CD4-positive, alpha-beta T cell treated with Interleukin-12 subunit alpha and Interleukin-12 subunit beta, for 1 hour (primary cell): Measurements from ENCODE around the gene KXD1.

Experiments
- DNase-seq: peaks from one replicate; pipeline ENCODE4 v3.0.0-alpha.2; 2020

KXD1 gene

DNA sequence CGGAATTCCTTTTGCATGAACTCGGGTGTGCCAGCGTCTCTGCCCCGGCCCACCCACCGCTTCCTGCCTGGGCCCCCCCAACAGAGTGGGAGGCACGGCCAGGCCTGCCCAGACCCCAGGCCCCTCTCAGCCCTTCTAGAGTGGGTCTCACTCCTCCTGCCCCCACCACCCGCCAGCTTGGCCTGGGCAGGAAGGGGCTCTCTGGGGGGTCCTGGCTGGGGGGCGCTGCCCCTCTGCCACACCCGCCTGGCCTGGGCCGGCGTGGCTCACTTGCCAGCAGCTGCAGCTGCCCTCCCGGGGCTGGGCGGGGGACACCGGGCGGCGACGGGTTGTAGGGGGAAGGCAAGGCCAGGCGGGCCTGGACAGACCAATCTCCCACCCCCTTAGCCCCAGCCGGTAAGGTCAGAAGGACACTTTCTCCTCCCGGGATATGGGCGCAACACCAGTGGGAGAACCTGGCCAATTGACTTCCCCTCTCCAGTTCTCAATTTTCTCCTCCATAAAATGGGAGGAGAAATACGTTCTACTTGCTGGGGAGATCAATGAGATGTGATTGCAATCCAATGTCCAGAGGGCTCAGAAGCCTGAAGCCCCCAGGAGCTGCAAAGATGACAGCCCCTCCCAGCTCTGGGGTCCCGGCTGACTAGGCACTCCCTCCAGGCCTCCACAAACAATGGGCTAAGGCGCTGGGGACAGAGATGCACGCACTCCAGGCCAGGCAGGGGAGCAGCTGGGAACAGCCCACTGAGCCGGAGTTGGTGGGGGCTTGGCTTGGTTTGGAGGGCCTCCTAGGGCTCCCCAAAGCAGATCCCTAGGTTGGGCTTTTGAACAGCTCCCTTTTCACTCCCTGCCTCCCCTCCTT, 46.5 kb downstream of the KXD1 start:
- DNase-seq = no peak

DNA sequence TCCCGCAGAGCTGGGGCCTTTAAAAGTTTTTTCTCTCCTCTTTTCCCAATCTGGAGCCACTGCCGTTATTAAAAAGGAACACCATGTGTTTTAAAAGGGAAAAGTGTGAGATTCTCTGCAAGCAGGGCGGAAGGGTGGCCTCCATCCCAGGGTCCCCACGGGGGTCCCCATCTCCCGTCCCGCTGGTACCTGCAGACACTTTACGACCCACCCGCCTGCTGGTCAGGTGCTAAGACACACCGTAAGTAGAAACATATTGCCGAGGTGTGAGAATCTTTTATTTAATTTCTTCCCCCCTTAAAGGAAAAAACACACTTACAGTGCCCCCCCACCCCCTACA, 47.1 kb downstream of the KXD1 start:
- DNase-seq = no peak

DNA sequence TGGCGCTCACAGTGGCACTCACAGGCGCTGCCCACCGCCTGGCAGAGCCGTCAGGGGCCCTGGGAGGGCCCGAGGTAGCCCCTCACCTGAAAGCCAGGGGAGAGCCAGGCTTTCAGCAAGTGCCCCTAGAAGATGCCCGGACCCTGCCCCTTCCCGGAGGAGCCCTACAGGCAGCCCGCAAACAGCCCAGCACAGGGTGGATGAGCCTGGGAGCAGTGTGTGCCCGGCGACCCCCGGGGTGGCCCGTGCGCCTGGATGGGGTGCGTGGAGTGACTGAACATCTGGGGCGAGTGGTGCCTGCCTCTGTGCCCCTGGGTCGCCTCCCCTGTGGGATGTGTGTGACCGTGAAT, 47.5 kb downstream of the KXD1 start:
- DNase-seq = no peak

- DNase-seq = no peak
These were observed 48.0 kb downstream of the KXD1 start for GRCh38 chr19:18605546-18606280.

GRCh38 chr19:18606281-18607225, 48.9 kb downstream of the KXD1 start, which contains the start of gene CRLF1:
Gene CRLF1 (minus strand): TSS chr19:18606799. CDS start chr19:18606656, 143 bp downstream.
- no peak for DNase-seq

DNA sequence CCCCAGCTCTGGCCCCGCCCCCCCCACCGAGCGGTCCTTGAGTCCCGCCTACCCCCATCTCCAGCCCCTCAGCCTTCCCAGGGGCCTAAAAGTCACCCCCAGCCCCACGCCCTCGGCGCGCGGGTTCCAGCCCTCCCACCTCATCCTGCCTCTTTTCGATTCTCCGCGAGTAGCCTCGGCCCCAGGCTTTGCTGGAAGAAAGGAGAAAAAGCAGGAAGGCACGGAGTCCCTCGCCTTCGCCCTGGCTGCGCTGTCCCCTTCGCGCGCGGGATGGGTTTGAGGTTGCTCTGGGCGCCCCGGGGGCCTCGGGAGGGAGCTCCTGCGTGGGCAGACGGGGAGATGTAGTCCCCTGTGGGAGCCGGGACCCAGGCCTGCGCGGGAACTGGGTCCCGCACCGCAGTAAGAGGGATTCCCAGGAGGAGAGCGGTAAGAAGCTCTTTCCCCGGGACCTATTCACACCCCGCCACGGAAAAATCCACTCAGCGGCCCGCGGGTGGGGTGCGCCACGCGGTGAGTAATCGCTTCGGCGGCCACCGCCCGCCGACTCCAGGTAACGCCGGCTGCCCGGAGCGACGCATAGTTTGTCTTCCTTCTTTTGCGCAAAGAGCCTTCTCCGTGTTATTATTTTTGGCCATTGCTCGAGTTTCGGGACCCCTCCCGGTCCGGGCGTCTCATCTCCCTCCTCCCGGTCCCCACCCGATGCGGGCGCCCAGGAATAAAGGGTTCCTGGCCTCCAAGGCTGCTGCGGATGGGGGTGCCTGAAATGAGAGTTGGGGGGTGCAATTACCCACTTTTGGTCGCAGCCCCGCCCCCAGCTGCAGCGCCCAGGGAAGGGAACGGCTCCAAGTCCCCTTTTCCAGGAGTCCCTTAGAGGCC, 49.8 kb downstream of the KXD1 start:
- no peak for DNase-seq

- no peak for DNase-seq
These were observed 50.6 kb downstream of the KXD1 start for GRCh38 chr19:18608102-18608804.

- DNase-seq = no peak
These were observed 51.4 kb downstream of the KXD1 start for GRCh38 chr19:18608805-18609716.

DNA sequence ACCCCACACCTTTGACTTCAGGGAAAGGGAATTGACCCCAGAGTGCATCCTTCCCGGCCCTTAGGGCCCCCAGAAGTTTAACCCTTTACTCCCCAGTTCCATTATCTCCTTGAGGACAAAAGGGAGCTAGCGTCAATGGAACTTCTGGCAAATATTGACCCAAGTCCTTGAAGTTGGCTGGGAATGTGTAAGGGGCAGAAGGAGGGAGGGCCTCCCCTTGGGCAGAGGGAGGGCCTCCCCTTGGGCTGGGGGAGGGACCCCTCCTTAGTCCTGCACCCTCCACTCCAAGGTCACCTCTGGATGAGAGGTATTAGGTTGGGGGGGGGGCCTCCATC, 52.0 kb downstream of the KXD1 start:
- no peak for DNase-seq

DNA sequence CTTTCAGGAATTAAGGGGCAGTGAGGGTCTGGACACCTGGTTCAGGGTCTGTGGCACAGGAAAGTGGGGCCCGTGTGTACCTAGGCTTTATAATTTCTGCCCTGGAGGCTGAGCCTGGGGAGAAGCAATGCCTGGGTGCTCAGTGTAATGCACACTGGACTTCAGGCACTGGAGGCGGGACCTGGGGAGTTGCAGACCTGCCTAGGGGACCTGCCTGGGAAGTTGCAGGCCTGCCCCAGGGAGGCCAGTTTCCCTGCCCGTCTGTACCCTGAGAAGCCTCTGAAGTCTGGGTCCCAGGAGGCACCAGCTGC, 52.5 kb downstream of the KXD1 start:
- DNase-seq = no peak

- no peak for DNase-seq
These were observed 53.1 kb downstream of the KXD1 start for GRCh38 chr19:18610556-18611326.

DNA sequence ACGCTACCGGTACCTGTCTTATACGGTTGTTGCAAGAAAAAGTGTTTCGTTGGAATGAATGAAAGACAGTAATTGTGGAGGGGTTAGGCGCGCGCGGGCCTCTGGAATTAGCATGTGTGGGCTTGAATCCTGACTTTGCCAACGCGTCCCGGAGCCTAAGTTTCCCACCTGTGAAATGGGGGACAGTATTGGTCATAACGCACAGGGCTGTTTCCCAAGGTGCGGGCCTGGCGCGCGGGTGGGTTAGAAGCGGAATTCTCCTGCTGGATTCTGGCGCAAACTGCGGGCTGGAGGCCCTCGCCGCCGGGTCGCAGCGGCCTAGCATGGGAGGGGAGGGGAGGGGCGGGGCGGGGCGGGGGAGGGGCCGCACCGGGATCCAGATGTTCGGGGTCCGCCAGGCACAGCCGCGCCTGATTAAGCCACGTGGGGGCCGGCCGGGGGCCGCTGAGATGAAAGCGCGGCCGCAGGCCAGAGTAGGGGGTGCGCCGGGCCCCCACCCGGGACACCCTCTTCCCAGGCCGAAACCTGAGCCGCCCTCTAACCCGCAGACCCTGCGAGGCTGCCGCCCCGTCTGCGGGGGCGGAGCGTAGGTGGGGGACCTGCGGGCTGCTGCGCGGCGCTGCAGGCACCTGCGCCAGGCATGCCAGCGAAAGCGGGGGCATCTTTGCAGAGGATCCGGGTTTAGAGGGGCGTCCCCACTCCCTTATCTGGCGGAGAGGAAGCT, 53.8 kb downstream of the KXD1 start:
- DNase-seq = no peak

DNA sequence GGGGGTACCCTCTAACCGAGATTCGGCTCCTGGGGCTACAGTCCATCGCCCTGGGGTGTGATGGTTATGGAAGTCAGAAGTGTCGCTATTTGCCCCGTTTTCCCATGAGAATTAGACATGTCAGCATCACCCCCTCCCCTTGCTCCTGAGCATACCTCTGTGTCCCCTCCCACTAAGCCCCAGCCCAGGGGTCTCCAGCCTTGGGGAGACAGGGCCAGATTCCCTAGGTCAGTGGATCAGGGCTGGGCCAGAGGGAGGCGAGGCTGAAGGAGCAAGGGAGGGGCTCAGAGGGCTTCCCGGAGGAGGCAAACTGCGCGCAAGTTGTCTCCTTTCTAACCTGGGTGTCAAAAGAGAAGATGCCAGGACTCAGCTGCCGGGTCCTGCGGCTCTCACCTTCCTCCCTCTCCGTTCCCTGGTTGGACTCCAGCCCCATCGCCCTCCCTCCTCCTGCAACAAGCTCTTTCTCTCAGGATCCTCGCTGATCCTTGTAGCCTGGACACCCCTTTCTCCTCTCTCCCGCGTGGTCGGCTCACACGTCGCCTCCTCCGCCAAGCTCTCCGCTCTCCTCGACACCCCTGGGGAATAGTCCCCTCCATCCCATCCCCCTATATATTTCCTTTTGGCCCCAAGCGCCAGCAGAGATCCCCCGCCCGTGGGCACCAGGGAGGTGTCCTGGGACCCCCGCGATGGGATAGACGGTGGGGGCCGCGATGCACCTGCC, 54.5 kb downstream of the KXD1 start:
- no peak for DNase-seq

DNA sequence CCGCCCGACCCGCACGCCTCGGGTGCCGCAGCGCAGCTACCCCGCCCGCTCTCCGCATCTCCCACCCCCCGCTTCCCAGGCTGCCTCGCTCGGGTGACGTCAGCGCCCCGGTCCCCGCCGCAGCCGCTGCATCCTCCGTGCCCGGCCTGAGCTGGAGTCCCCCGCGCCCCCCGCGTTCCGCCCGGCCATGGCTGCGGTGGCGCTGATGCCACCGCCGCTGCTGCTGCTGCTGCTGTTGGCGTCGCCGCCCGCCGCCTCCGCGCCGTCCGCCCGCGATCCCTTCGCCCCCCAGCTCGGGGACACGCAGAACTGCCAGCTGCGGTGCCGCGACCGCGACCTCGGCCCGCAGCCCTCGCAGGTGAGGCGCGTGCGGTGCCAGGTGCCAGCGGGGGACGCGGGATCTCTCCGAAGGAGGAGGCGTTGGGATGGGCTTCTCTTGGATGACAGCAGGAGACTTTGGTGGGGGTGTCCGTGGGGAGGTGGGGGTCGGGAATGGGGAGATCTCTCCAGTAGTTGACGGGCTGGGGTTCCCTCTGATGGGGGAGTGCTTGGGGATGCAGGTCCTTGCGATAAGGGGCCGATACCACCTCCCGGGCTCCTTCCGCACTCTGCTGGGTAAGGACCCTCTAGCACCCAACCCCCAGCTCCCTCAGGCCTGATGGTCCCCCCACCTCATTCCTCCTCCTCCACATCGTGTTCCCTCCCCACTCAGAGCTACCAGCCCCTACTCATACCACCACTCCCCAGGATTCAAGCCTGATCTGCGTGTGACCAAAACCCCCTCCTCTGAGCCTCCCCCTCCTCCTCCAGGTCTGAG, 55.3 kb downstream of the KXD1 start, which contains the start of gene TMEM59L:
Gene TMEM59L (plus strand): TSS at position 99 of the 817 bp plus-strand sequence. CDS start 89 bp downstream, at position 188.
- DNase-seq = peak; percentile 59

- DNase-seq = no peak
These were observed 56.0 kb downstream of the KXD1 start for GRCh38 chr19:18613589-18614234.

DNA sequence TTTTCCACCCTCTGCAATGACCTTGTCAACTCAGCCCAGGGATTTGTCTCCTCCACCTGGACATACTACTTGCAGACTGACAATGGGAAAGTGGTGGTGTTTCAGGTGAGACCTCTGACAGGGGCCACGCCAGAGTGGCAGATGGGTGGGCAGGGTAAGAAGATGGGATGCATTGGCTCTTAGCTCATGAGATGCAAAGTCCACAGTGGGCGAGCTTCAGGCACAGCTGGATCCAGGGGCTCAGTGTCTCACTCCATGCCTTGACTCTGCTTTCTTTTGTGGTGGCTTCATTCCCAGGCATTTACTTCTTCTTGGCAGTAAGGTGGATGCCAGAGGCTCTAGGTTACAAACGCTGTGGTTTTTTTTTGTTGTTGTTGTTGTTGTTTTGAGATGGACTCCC, 58.4 kb downstream of the KXD1 start:
- no peak for DNase-seq

- DNase-seq = no peak
These were observed 59.9 kb downstream of the KXD1 start for GRCh38 chr19:18617562-18617961.
